ENCODE measurements around the gene ARHGAP6. TPM values are rescaled to one million over a fixed set of nuclear protein-coding genes. Genes with fewer than 3 reads are reported as not detected.

Gene ARHGAP6
- total RNA-seq, 2 experiments from 2014 or later: not detected

DNA sequence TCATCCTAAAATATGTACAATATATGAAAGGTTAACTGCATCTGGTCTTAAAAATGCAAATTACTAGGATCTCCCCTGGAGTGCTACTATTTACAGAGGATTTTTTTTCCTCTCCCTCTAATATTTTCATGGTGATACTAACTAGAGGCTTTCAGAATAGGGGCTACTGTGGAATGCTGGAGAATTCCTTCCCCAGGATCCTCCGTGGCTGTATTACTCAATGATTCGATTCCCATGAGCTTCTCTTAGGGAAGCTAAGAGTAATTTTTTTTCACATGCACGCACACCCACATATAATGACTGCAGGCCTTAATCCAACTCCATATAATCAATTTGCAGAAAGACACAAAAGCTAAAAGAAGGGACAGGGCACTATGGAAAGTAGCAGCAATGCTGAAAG, 184.7 kb downstream of the ARHGAP6 start:
- TF ChIP-seq CTCF (IDR thresholded peaks at IDR 0.05): no peak
- Mint-ChIP-seq H3K27ac (no peak overlapping the region), H3K9me3 (no peaks in the 10 kb centered on the region), H3K4me1 (ENCODE audit: low read depth) (no peaks in the 10 kb centered on the region), H3K27me3 (peaks cover 8% of the 10 kb centered on the region), H3K36me3 (ENCODE audit: low read depth) (no peaks in the 10 kb centered on the region), H3K4me3 (no peak overlapping the region)
- intact Hi-C loops (cut with micrococcal nuclease): no loop called here
- POLR2A ChIA-PET: no interaction called here
- ATAC-seq: no peak
- CTCF ChIA-PET: no interaction called here
- no peak for DNase-seq

DNA sequence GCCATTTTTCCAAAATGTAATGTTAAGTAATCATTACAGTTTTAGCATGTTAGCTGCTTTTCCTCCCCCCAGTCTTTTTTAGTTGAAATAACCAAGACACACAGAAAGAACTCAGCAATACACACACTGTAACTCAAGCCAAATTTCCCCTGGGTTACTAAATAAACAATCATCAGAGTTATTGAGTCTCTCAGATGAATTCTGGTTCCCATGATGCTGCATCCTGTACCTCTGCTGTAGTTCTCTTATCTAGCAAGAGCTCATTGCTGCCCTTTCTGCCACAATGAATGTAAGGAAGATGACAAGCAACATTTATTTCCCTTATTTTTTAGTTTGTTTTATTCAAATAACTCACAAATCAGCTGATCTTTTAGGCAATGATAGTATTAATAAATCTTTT, 185.1 kb downstream of the ARHGAP6 start:
- DNase-seq: no peak
- ChIA-PET POLR2A (no interaction called here), CTCF (no interaction called here)
- intact Hi-C loops (cut with micrococcal nuclease): no loop called here
- no peak for TF ChIP-seq CTCF (IDR thresholded peaks at IDR 0.05)
- H3K9me3 Mint-ChIP-seq: no peaks in the 10 kb centered on the region
- H3K27me3 Mint-ChIP-seq: peaks cover 8% of the 10 kb centered on the region
- no peaks in the 10 kb centered on the region for H3K4me1 Mint-ChIP-seq (ENCODE audit: low read depth)
- ATAC-seq: no peak
- no peak overlapping the region for H3K27ac Mint-ChIP-seq
- H3K4me3 Mint-ChIP-seq: no peak overlapping the region
- H3K36me3 Mint-ChIP-seq (ENCODE audit: low read depth): no peaks in the 10 kb centered on the region

- no peaks in the 10 kb centered on the region for H3K4me1 Mint-ChIP-seq (ENCODE audit: low read depth)
- intact Hi-C loops (cut with micrococcal nuclease): no loop called here
- CTCF ChIA-PET: no interaction called here
- no peak for ATAC-seq
- no peak for DNase-seq
- H3K36me3 Mint-ChIP-seq (ENCODE audit: low read depth): no peaks in the 10 kb centered on the region
- POLR2A ChIA-PET: no interaction called here
- peaks cover 6% of the 10 kb centered on the region for H3K27me3 Mint-ChIP-seq
- no peak overlapping the region for H3K4me3 Mint-ChIP-seq
- TF ChIP-seq CTCF (IDR thresholded peaks at IDR 0.05): no peak
- H3K27ac Mint-ChIP-seq: no peak overlapping the region
- H3K9me3 Mint-ChIP-seq: no peaks in the 10 kb centered on the region
These were observed 186.8 kb downstream of the ARHGAP6 start for GRCh38 chrX:11478911-11479310.

DNA sequence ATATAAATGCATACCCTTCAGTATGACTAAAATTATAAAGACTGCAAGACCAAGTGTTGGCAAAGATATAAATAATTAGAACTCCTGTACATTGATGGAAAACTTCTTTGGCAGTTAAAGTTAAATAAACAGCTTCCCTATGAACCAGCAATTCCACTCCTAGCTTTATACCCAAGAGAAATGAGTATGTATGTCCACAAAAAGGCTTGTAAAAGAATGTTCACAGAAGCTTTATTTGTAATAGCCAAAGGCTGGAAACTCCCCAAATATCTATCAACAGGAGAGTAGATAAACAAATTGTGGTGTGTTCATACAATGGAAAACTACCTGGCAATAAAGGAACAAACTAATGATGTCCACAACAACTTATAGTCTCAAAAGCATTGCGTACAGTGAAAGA, 187.7 kb downstream of the ARHGAP6 start:
- no peak for TF ChIP-seq CTCF (IDR thresholded peaks at IDR 0.05)
- no peaks in the 10 kb centered on the region for H3K9me3 Mint-ChIP-seq
- intact Hi-C loops (cut with micrococcal nuclease): no loop called here
- H3K4me3 Mint-ChIP-seq: no peak overlapping the region
- H3K27me3 Mint-ChIP-seq: peaks cover 2% of the 10 kb centered on the region
- ChIA-PET POLR2A (no interaction called here), CTCF (no interaction called here)
- no peaks in the 10 kb centered on the region for H3K4me1 Mint-ChIP-seq (ENCODE audit: low read depth)
- H3K27ac Mint-ChIP-seq: no peak overlapping the region
- no peak for ATAC-seq
- no peaks in the 10 kb centered on the region for H3K36me3 Mint-ChIP-seq (ENCODE audit: low read depth)
- no peak for DNase-seq

DNA sequence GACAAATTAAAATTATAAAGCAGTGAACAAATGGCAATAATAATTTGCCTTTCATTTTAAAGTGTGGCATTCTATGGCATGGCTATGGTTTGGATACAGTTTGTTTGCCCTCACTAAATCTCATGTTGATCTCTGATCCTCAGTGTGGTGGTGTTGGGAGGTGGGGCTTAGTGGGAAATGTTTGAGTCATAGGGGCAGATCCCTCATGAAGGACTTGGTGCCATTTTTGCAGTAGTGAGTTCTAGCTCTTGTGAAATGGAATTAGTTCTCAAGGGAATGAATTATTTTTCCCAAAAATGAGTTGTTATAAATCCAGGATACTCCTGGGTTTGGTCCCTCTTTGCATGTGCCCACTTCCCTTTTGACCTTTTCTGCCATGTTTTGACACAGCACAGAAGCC, 191.1 kb downstream of the ARHGAP6 start:
- ATAC-seq: no peak
- H3K27ac Mint-ChIP-seq: no peak overlapping the region
- no peak overlapping the region for H3K4me3 Mint-ChIP-seq
- no peaks in the 10 kb centered on the region for H3K36me3 Mint-ChIP-seq (ENCODE audit: low read depth)
- ChIA-PET CTCF (no interaction called here), POLR2A (no interaction called here)
- no peaks in the 10 kb centered on the region for H3K9me3 Mint-ChIP-seq
- no peaks in the 10 kb centered on the region for H3K4me1 Mint-ChIP-seq (ENCODE audit: low read depth)
- peaks cover 3% of the 10 kb centered on the region for H3K27me3 Mint-ChIP-seq
- no peak for TF ChIP-seq CTCF (IDR thresholded peaks at IDR 0.05)
- no peak for DNase-seq
- intact Hi-C loops (cut with micrococcal nuclease): no loop called here

Data from activated CD8-positive, alpha-beta T cell treated with anti-CD3 and anti-CD28 coated beads for 36 hours (primary cell).